Activated T-helper 2 cell treated with anti-CD3 and anti-CD28 coated beads, Interferon-gamma antibody, Interleukin-2, Interleukin-4, amounts not matched to agents 10 μg/mL and 5 μg/mL and 100 μg/mL, durations not matched to agents 14 hours and 24 hours and 36 hours (primary cell): Measurements from ENCODE around the gene RTN1. TPM values are rescaled to one million over a fixed set of nuclear protein-coding genes. Genes with fewer than 3 reads are reported as not detected.

Experiments
- DNase-seq: peaks from one replicate; pipeline ENCODE4 v3.0.0; 2021; ENCODE audit warnings: low spot score
- H3K27ac Mint-ChIP-seq: one replicate; pipeline ENCODE4 v1.8.0; 2021; ENCODE audit warnings: mixed read lengths
- H3K27me3 Mint-ChIP-seq: one replicate; pipeline ENCODE4 v1.8.0; 2021; ENCODE audit warnings: low read depth, mixed read lengths
- H3K36me3 Mint-ChIP-seq: one replicate; pipeline ENCODE4 v1.8.0; 2021; ENCODE audit warnings: low read depth, mixed read lengths
- H3K4me1 Mint-ChIP-seq: one replicate; pipeline ENCODE4 v1.8.0; 2021; ENCODE audit warnings: low read depth, mixed read lengths
- H3K4me3 Mint-ChIP-seq: one replicate; pipeline ENCODE4 v1.8.0; 2021; ENCODE audit warnings: low read depth, mild to moderate bottlenecking, moderate library complexity, mixed read lengths
- H3K9me3 Mint-ChIP-seq: one replicate; pipeline ENCODE4 v1.8.0; 2021; ENCODE audit warnings: mixed read lengths
- intact Hi-C: fragments of 100-400 bp; cut with micrococcal nuclease; formaldehyde crosslinking; loops from one replicate; pipeline ENCODE4 v1.15.1; 2023
- total RNA-seq: library from RNA; stranded (reverse); gene quantifications from 2 replicates; pipeline ENCODE4 v1.2.3, GENCODE V29; 2022

Gene RTN1
- total RNA-seq, 1 donor from 2014 or later, result not detected

GRCh38 chr14:59768855-59769375 is 101.7 kb downstream of the RTN1 start:
- H3K4me1 Mint-ChIP-seq, result no peaks in the 10 kb centered on the region
- intact Hi-C loops, result no loop called here
- no peaks in the 10 kb centered on the region for H3K27me3 Mint-ChIP-seq
- DNase-seq, result no peak
- H3K9me3 Mint-ChIP-seq, result no peaks in the 10 kb centered on the region
- H3K27ac Mint-ChIP-seq, result no peak overlapping the region
- H3K4me3 Mint-ChIP-seq, result no peak overlapping the region
- H3K36me3 Mint-ChIP-seq, result no peaks in the 10 kb centered on the region

GRCh38 chr14:59761851-59762250 is 108.7 kb downstream of the RTN1 start:
- no peak overlapping the region for H3K4me3 Mint-ChIP-seq
- intact Hi-C loops, result no loop called here
- no peaks in the 10 kb centered on the region for H3K9me3 Mint-ChIP-seq
- no peak for DNase-seq
- H3K4me1 Mint-ChIP-seq, result no peaks in the 10 kb centered on the region
- H3K27me3 Mint-ChIP-seq, result peaks cover 2% of the 10 kb centered on the region
- no peaks in the 10 kb centered on the region for H3K36me3 Mint-ChIP-seq
- no peak overlapping the region for H3K27ac Mint-ChIP-seq

GRCh38 chr14:59755409-59756135 is 115.0 kb downstream of the RTN1 start:
- Mint-ChIP-seq H3K36me3 (no peaks in the 10 kb centered on the region), H3K4me1 (no peaks in the 10 kb centered on the region), H3K27me3 (peaks cover 2% of the 10 kb centered on the region), H3K4me3 (no peak overlapping the region), H3K9me3 (no peaks in the 10 kb centered on the region), H3K27ac (no peak overlapping the region)
- DNase-seq, result no peak
- intact Hi-C loops, result no loop called here

- Mint-ChIP-seq H3K36me3 (no peaks in the 10 kb centered on the region), H3K27me3 (peaks cover 2% of the 10 kb centered on the region), H3K4me3 (no peak overlapping the region), H3K9me3 (no peaks in the 10 kb centered on the region), H3K4me1 (no peaks in the 10 kb centered on the region), H3K27ac (no peak overlapping the region)
- DNase-seq, result no peak
- intact Hi-C loops, result no loop called here
Measured at GRCh38 chr14:59754256-59754655, 116.3 kb downstream of the RTN1 start.

- H3K9me3 Mint-ChIP-seq, result no peaks in the 10 kb centered on the region
- peaks cover 2% of the 10 kb centered on the region for H3K27me3 Mint-ChIP-seq
- H3K27ac Mint-ChIP-seq, result no peak overlapping the region
- H3K36me3 Mint-ChIP-seq, result no peaks in the 10 kb centered on the region
- H3K4me3 Mint-ChIP-seq, result no peak overlapping the region
- intact Hi-C loops, result no loop called here
- no peak for DNase-seq
- H3K4me1 Mint-ChIP-seq, result no peaks in the 10 kb centered on the region
Measured at GRCh38 chr14:59753512-59753911, 117.1 kb downstream of the RTN1 start.

GRCh38 chr14:59751578-59751977 is 119.0 kb downstream of the RTN1 start:
- Mint-ChIP-seq H3K27me3 (no peaks in the 10 kb centered on the region), H3K36me3 (no peaks in the 10 kb centered on the region), H3K4me3 (no peak overlapping the region), H3K4me1 (no peaks in the 10 kb centered on the region), H3K9me3 (no peaks in the 10 kb centered on the region), H3K27ac (no peak overlapping the region)
- DNase-seq, result no peak
- intact Hi-C loops, result no loop called here

GRCh38 chr14:59739794-59740193 is 130.8 kb downstream of the RTN1 start:
- DNase-seq, result no peak
- Mint-ChIP-seq H3K9me3 (no peaks in the 10 kb centered on the region), H3K4me1 (no peaks in the 10 kb centered on the region), H3K36me3 (no peaks in the 10 kb centered on the region), H3K4me3 (no peak overlapping the region), H3K27ac (no peak overlapping the region), H3K27me3 (no peaks in the 10 kb centered on the region)
- intact Hi-C loops, result no loop called here

- no peak for DNase-seq
- Mint-ChIP-seq H3K27ac (no peak overlapping the region), H3K27me3 (no peaks in the 10 kb centered on the region), H3K4me1 (no peaks in the 10 kb centered on the region), H3K9me3 (no peaks in the 10 kb centered on the region), H3K36me3 (no peaks in the 10 kb centered on the region), H3K4me3 (no peak overlapping the region)
- intact Hi-C loops, result no loop called here
Measured at GRCh38 chr14:59728304-59728703, 142.3 kb downstream of the RTN1 start.

GRCh38 chr14:59727073-59727661 is 143.4 kb downstream of the RTN1 start:
- H3K36me3 Mint-ChIP-seq, result no peaks in the 10 kb centered on the region
- DNase-seq, result no peak
- no peaks in the 10 kb centered on the region for H3K4me1 Mint-ChIP-seq
- H3K4me3 Mint-ChIP-seq, result no peak overlapping the region
- H3K27me3 Mint-ChIP-seq, result no peaks in the 10 kb centered on the region
- no peaks in the 10 kb centered on the region for H3K9me3 Mint-ChIP-seq
- H3K27ac Mint-ChIP-seq, result no peak overlapping the region
- intact Hi-C loops, result no loop called here

- intact Hi-C loops, result no loop called here
- DNase-seq, result no peak
- H3K27ac Mint-ChIP-seq, result no peak overlapping the region
- no peaks in the 10 kb centered on the region for H3K27me3 Mint-ChIP-seq
- H3K4me1 Mint-ChIP-seq, result no peaks in the 10 kb centered on the region
- no peak overlapping the region for H3K4me3 Mint-ChIP-seq
- H3K9me3 Mint-ChIP-seq, result no peaks in the 10 kb centered on the region
- no peaks in the 10 kb centered on the region for H3K36me3 Mint-ChIP-seq
Measured at GRCh38 chr14:59711080-59711479, 159.5 kb downstream of the RTN1 start.

GRCh38 chr14:59707778-59708561 is 162.6 kb downstream of the RTN1 start:
- no peak for DNase-seq
- Mint-ChIP-seq H3K4me3 (no peak overlapping the region), H3K27ac (no peak overlapping the region), H3K4me1 (no peaks in the 10 kb centered on the region), H3K36me3 (no peaks in the 10 kb centered on the region), H3K27me3 (no peaks in the 10 kb centered on the region), H3K9me3 (no peaks in the 10 kb centered on the region)
- intact Hi-C loops, result no loop called here

GRCh38 chr14:59705866-59706265 is 164.7 kb downstream of the RTN1 start:
- H3K27ac Mint-ChIP-seq, result no peak overlapping the region

GRCh38 chr14:59705245-59705644 is 165.3 kb downstream of the RTN1 start:
- intact Hi-C loops, result no loop called here
- Mint-ChIP-seq H3K36me3 (no peaks in the 10 kb centered on the region), H3K9me3 (no peaks in the 10 kb centered on the region), H3K4me3 (no peak overlapping the region), H3K27ac (no peak overlapping the region), H3K4me1 (no peaks in the 10 kb centered on the region), H3K27me3 (no peaks in the 10 kb centered on the region)
- DNase-seq, result no peak

More at GRCh38 chr14:59705866-59706265, 164.7 kb downstream of the RTN1 start:
- Mint-ChIP-seq H3K4me3 (no peak overlapping the region), H3K4me1 (no peaks in the 10 kb centered on the region), H3K9me3 (no peaks in the 10 kb centered on the region), H3K27me3 (no peaks in the 10 kb centered on the region), H3K36me3 (no peaks in the 10 kb centered on the region)
- no peak for DNase-seq
- intact Hi-C loops, result no loop called here
